Muscle of back (tissue), 11 donors: Measurements from ENCODE around the gene IFI30. TPM values are rescaled to one million over a fixed set of nuclear protein-coding genes. Genes with fewer than 3 reads are reported as not detected.

ENCODE experiments used
- DNase-seq, 3 donors: peaks; one replicate each; pipeline versions ENCODE4 v3.0.0 to v3.0.0-alpha.2; 2013
- polyA plus RNA-seq, 10 donors: library from polyadenylated mRNA; unstranded; fragments of 120-200 nt; gene quantifications; one replicate each; pipeline ENCODE4 v1.2.1, GENCODE V29; 2013; ENCODE audit not compliant: insufficient read length in 10 of 10

The IFI30 gene
- polyA plus RNA-seq, 10 donors, result 0.50 to 1.8 (median 1.1) TPM; not detected in 3

DNA sequence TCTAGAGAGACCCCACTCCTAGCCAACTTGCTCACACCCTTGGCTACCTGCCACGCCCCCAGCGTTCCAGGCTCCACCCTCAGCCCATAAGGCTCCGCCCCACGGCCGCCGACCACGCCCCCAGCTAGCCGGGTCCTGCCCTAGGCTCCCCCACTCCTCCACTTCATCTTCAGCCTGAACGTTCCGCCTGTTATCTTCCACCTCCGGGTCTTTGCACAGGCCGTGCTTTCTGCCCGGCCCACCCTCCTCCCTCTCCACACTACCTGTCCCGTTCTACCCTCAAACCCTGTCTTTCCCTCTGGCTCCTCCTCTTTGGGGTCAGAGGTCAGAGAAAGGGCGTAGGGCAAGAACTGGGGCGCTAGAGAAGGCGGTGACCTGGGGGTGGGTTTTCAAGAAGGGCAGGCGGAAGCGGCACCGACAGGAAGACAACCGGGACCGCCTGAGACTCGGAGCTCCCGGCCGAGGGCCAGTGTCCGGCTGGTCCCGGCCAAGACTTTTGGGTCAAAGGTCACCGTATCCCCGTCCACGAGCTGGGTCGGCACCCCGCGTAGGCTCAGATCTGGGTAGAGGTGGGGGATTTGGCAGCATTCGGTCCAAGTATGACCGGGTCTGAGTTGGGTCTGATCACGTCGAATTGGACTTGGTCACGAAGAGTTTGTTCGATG is 50.4 kb downstream of the IFI30 start:
- no peak for DNase-seq

DNA sequence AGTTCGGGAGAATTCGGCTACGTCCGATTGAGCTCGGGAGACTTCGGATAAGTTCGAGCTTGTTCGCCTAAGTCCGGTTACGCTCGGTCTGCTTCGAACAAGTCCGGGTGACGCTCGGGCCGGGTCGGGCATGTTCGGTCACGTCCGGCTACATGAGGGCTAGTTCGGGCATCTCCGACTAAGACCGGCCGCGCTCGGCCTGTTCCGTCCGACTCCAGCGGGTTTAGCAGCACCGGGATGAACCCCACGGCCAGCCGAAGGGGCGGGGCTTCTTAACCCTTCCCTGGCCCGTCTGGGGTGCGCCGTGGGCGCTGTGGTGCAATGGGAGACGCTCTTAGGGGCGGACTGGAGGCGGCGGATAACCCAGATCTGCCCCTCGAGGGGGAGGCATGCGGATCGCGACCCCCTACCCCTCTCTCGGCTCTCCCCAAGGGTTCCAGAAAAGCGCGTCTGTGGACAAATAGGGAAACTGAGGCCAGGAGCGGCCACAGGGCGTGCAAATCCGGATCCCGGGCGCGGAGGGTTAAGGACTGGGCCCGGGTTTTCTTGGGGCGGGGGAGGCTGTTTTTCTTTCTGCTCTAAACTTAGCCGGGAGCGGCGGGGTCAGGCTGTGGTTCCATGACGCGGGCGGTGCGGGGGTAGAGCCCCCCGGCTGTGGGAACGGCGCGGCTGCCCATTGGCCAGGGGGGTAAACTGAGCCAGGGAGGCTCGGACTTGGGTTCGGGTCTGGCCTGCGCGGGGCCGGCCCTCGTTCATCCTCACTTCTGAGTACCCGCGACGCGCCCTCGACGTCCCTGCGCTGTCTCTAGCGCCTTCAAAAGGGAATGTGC is 51.1 kb downstream of the IFI30 start:
- DNase-seq, result peak; percentile 95 to 98 (median 97)

DNA sequence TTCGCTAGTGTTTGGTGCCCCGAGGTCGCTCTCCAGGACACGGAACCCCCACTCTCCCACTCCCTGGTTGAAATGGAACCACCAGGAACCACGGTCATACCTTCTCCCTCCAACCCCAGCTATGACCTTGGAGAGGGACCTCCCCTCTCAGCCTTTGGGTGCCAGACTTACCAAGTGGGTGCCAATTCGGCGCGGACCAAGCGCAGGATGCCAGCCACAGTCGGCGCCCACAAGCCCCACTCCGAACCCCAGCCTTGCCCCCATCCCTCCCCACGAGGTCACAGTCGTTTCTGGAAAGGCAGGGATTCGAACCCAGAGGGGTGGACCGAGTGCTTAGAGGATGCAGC is 51.7 kb downstream of the IFI30 start:
- DNase-seq, result no peak

DNA sequence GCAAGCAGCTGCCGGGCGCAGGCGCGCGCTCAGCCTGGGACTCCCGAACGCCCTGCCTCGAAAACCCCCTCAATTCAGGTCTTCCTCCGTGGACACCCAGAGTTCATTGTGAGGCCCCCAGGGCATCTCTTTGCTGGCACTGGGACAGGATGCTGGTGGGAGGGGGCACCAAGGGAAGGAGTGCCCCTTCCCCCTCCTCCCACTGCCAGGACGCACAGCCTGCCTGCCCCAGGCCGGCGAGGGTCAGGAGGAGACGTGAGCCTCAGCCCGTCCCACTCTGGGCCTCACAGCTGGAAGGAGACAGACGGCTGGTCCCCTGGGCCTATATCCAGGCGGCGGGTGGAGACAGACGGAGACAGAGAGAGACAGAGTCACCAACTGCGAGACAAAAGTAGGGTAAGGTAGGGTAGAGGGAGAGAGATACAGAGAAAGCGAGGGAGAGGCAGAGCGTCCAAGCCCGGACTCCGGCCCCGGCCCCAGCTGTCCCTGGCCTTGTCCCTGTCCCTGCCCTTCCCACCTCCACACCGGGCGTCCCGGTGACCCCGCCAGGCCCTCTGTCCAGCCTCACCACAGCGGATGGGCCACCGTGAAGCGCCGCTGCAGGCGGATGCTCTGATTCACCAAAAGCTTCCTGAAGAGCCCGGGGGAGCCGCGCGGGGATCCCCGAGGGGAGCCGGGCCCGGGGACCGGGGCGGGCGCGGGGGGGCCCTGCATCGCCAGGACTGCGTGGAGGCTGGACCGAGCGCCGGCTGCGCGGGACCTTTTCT is 52.3 kb downstream of the IFI30 start, which contains the start of gene PDE4C:
Gene PDE4C, minus strand, starts transcription at position 737 of the 767 bp plus-strand sequence. Its CDS starts 23 bp downstream, at position 714.
- DNase-seq, result peak in 1 of 3 donors; percentile 77

DNA sequence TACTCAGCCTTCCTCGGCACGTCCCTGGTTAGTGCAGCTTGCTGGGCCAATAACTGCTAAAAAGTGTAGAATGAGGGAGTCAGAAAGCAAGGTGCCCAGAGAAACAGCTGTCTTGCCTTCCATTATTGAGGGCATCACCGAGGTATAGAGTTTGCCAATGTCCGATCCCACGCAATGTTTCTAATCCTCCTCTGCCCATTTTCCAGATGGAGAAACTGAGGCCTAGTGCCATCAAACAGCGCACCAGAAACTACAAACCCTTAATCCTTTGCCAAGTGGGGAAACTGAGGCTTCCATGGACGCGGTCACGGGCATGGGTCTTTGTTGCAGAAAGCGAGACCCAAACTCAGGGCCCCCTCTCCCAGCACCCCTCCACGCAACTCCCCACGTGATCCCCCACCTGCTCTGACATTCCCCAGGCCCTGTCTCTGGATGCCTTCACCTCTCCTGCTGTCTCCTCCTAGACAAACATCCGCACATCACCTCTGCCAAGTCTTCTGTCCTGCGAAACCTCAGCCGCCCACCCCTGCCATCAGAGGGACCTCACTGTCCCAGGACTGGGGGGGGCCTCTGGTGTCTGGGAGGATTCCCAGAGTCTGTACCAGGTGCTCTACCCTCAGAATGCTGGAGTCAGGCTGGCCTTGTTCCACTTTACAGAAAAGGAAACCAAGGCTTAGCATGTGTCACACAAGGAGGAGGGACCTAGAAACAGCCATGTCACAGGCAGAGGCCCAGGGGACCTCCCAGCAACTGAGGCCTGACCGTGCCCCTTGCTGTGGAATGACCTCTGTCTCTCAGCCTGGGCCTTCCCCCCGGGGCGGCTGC is 53.6 kb downstream of the IFI30 start:
- DNase-seq, result no peak

Other genes with a start within 250 kb of the IFI30 start
- 10 to 100 TPM; 39.1 to 76.0 (median 46.1) TPM for gene CCDC124, start 240.8 kb upstream of the IFI30 start, polyA plus RNA-seq
- 1 to 10 TPM in 6 of 10 donors, under 1 TPM in 4; 0.43 to 3.4 (median 1.3) TPM for gene KCNN1, start 206.7 kb upstream of the IFI30 start, polyA plus RNA-seq
- gene ARRDC2, start 165.6 kb upstream of the IFI30 start, polyA plus RNA-seq, result 1 to 10 TPM; 3.6 to 5.9 (median 4.7) TPM
- 1 to 10 TPM in 1 of 10 donors, under 1 TPM in 9; 0.10 to 1.6 (median 0.39) TPM for gene IL12RB1, start 86.9 kb upstream of the IFI30 start, polyA plus RNA-seq
- gene MAST3, start 76.0 kb upstream of the IFI30 start, polyA plus RNA-seq, result 10 to 100 TPM in 1 of 10 donors, 1 to 10 TPM in 9; 5.7 to 13.6 (median 8.8) TPM
- gene PIK3R2, start 20.6 kb upstream of the IFI30 start, polyA plus RNA-seq, result 10 to 100 TPM; 35.8 to 49.1 (median 43.4) TPM
- gene MPV17L2, start 19.4 kb downstream of the IFI30 start, polyA plus RNA-seq, result 1 to 10 TPM; 4.3 to 7.6 (median 5.2) TPM
- 1 to 10 TPM; 2.4 to 4.3 (median 3.7) TPM for gene RAB3A, start 30.2 kb downstream of the IFI30 start, polyA plus RNA-seq
- 1 to 10 TPM in 9 of 10 donors, under 1 TPM in 1; 0.99 to 5.0 (median 2.7) TPM for gene PDE4C, start 52.6 kb downstream of the IFI30 start, polyA plus RNA-seq
- gene IQCN, start 100.6 kb downstream of the IFI30 start, polyA plus RNA-seq, result 1 to 10 TPM; 1.5 to 5.5 (median 3.0) TPM
- 100 to 1,000 TPM in 7 of 10 donors, 10 to 100 TPM in 3; 78.2 to 184 (median 137) TPM for gene JUND, start 107.8 kb downstream of the IFI30 start, polyA plus RNA-seq
- 100 to 1,000 TPM in 1 of 10 donors, 10 to 100 TPM in 9; 65.1 to 100 (median 78.1) TPM for gene LSM4, start 149.3 kb downstream of the IFI30 start, polyA plus RNA-seq
- gene PGPEP1, start 166.8 kb downstream of the IFI30 start, polyA plus RNA-seq, result 10 to 100 TPM in 5 of 10 donors, 1 to 10 TPM in 5; 8.6 to 15.8 (median 10.2) TPM
- 1 to 10 TPM in 3 of 10 donors, under 1 TPM in 7; 0.26 to 1.8 (median 0.84) TPM for gene GDF15, start 212.3 kb downstream of the IFI30 start, polyA plus RNA-seq
- gene LRRC25, start 223.8 kb downstream of the IFI30 start, polyA plus RNA-seq, result 1 to 10 TPM; 1.0 to 2.5 (median 1.5) TPM
- gene SSBP4, start 245.6 kb downstream of the IFI30 start, polyA plus RNA-seq, result 100 to 1,000 TPM in 3 of 10 donors, 10 to 100 TPM in 7; 65.2 to 124 (median 96.0) TPM